Natural killer cell (primary cell): ENCODE results near the gene LRIG1. TPM values are rescaled to one million over a fixed set of nuclear protein-coding genes. Genes with fewer than 3 reads are reported as not detected.

Experiments
- ATAC-seq, 3 donors: fragments of 150-1000 bp in 2 of 3; fragments of 200-7000 bp in 1 of 3; cut with Tn5 transposase; 1 replicate in 1 of 3; 2 replicates in 2 of 3; pipeline ENCODE4 v1.10.0; 2021; ENCODE audit warnings: mild to moderate bottlenecking in 2 of 3, moderate library complexity in 2 of 3
- DNase-seq, 2 donors: peaks; one replicate each; pipeline versions ENCODE4 v3.0.0 to v3.0.0-alpha.2; 2013 to 2021; ENCODE audit warnings: mixed read lengths in 1 of 2
- H3K27ac ChIP-seq: one replicate; pipeline ENCODE4 v1.5.1; 2013; ENCODE audit warnings: mild to moderate bottlenecking, low read length
- H3K27me3 ChIP-seq: one replicate; pipeline ENCODE4 v1.6.1; 2013; ENCODE audit warnings: low read length; ENCODE audit not compliant: control insufficient read depth, insufficient read depth
- H3K36me3 ChIP-seq: one replicate; pipeline ENCODE4 v1.6.1; 2013; ENCODE audit warnings: low read length; ENCODE audit not compliant: control insufficient read depth, insufficient read depth
- H3K4me1 ChIP-seq: one replicate; pipeline ENCODE4 v1.6.1; 2013; ENCODE audit warnings: low read length; ENCODE audit not compliant: control insufficient read depth, insufficient read depth
- H3K4me3 ChIP-seq: one replicate; pipeline ENCODE4 v1.5.1; 2013; ENCODE audit warnings: low read length
- H3K9me3 ChIP-seq: one replicate; pipeline ENCODE4 v1.6.1; 2013; ENCODE audit warnings: low read length; ENCODE audit not compliant: control insufficient read depth, insufficient read depth
- H3K27ac Mint-ChIP-seq, 2 donors: one replicate each; pipeline ENCODE4 v1.8.0; 2022; ENCODE audit warnings: mild to moderate bottlenecking in 2 of 2, mixed read lengths in 2 of 2, moderate library complexity in 1 of 2
- H3K27me3 Mint-ChIP-seq, 2 donors: one replicate each; pipeline ENCODE4 v1.8.0; 2022; ENCODE audit warnings: low read depth in 2 of 2, mixed read lengths in 2 of 2
- H3K36me3 Mint-ChIP-seq: one replicate; pipeline ENCODE4 v1.8.0; 2022; ENCODE audit warnings: mixed read lengths
- H3K4me1 Mint-ChIP-seq, 2 donors: one replicate each; pipeline ENCODE4 v1.8.0; 2022; ENCODE audit warnings: mixed read lengths in 2 of 2
- H3K4me3 Mint-ChIP-seq: one replicate; pipeline ENCODE4 v1.8.0; 2022; ENCODE audit warnings: mild to moderate bottlenecking, moderate library complexity, mixed read lengths
- H3K9me3 Mint-ChIP-seq, 2 donors: one replicate each; pipeline ENCODE4 v1.8.0; 2022; ENCODE audit warnings: mixed read lengths in 2 of 2
- CTCF ChIP-seq: fragments of 200-600 bp; IDR thresholded peaks from one replicate; pipeline ENCODE4 v1.8.0; 2022; ENCODE audit warnings: antibody characterized with exemption
- WGBS: methylation state at CpG from one replicate; pipeline ENCODE4 v1.1.7; 2013; ENCODE audit warnings: missing lambda C conversion rate; ENCODE audit not compliant: insufficient coverage; 5-methylcytosine and 5-hydroxymethylcytosine counted together
- intact Hi-C: fragments of 100-400 bp; cut with micrococcal nuclease; formaldehyde crosslinking; loops from one replicate; pipeline ENCODE4 v1.14.2; 2022
- total RNA-seq, 4 donors: library from RNA; stranded (reverse); fragments of 120-200 nt in 1 of 4; gene quantifications; one replicate each; pipeline versions ENCODE4 v1.2.3 to v1.2.4, GENCODE V29; 2013 to 2022

The LRIG1 gene
- total RNA-seq, 3 donors from 2014 or later (not counting 1 experiment from before 2014, with no cell fraction given): 5.5 to 10.6 (median 8.5) TPM

GRCh38 chr3:66451766-66452165, 49.1 kb downstream of the LRIG1 start:
- Histone ChIP-seq H3K9me3 (no peaks in the 10 kb centered on the region), H3K36me3 (peaks cover 3% of the 10 kb centered on the region), H3K4me3 (no peak overlapping the region), H3K4me1 (peaks cover 8% of the 10 kb centered on the region), H3K27me3 (no peaks in the 10 kb centered on the region), H3K27ac (no peak overlapping the region)
- H3K9me3 Mint-ChIP-seq: no peaks in the 10 kb centered on the region
- no peak overlapping the region for H3K4me3 Mint-ChIP-seq
- WGBS: 93% methylated on average over 6 of the region's 6 CpGs
- H3K36me3 Mint-ChIP-seq: no peaks in the 10 kb centered on the region
- no peak for TF ChIP-seq CTCF
- peaks cover 10 to 15% of the 10 kb centered on the region in 2 donors for H3K4me1 Mint-ChIP-seq
- no peak overlapping the region for H3K27ac Mint-ChIP-seq
- DNase-seq: no peak
- ATAC-seq: no peak
- intact Hi-C loops: loop anchor here (10.0 kb wide), 1 partner anchor 53 kb away; the partner anchor contains the start of gene LRIG1
- H3K27me3 Mint-ChIP-seq: peaks cover 10 to 24% of the 10 kb centered on the region in 2 donors

DNA sequence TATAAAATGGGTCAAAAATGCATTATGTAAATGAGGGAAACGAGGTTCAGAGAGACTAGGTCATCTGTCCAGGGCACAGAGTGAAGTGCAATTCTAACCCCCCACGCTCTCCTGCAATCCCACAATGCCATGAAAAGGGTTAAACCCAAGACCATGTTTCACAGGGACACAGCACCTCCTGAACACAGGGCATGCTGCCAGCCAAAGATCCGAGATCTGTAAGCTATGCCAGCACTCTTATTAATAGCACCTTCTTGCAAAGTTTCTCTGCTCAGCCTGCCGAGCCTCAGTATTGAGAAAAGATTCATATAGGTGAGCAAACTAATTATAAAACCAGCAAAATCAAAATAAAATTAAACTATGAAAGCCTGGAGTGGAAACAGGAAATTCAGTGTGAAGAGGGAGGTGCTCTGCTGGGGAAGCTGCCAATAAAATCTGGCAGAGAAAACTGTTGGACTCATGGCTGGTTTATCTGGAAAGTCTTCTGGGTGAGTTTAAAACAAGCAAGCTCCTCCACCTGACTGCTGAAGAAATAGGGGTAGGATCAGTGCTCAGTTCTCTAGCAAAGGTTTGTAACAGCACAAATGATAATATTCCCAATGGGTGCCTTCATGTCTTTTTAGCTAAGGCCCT, 50.3 kb downstream of the LRIG1 start:
- no peaks in the 10 kb centered on the region for H3K9me3 ChIP-seq
- Mint-ChIP-seq H3K9me3 (no peaks in the 10 kb centered on the region), H3K27ac (no peak overlapping the region), H3K4me1 (peaks cover 0 to 3% of the 10 kb centered on the region in 2 donors), H3K27me3 (peaks cover 10 to 21% of the 10 kb centered on the region in 2 donors), H3K4me3 (no peak overlapping the region), H3K36me3 (no peaks in the 10 kb centered on the region)
- H3K36me3 ChIP-seq: peaks cover 3% of the 10 kb centered on the region
- WGBS: 85% methylated on average over 3 of the region's 4 CpGs
- no peak for DNase-seq
- H3K27me3 ChIP-seq: no peaks in the 10 kb centered on the region
- ATAC-seq: no peak
- no peaks in the 10 kb centered on the region for H3K4me1 ChIP-seq
- intact Hi-C loops: loop anchor here (10.0 kb wide), 1 partner anchor 54 kb away; the partner anchor contains the start of gene LRIG1
- no peak overlapping the region for H3K27ac ChIP-seq
- no peak for TF ChIP-seq CTCF
- H3K4me3 ChIP-seq: no peak overlapping the region

- ATAC-seq: no peak
- no peaks in the 10 kb centered on the region for H3K9me3 ChIP-seq
- intact Hi-C loops: no loop called here
- no peaks in the 10 kb centered on the region for H3K36me3 Mint-ChIP-seq
- H3K27me3 ChIP-seq: no peaks in the 10 kb centered on the region
- H3K27ac ChIP-seq: no peak overlapping the region
- H3K27ac Mint-ChIP-seq: no peak overlapping the region
- H3K4me1 ChIP-seq: no peaks in the 10 kb centered on the region
- no peak overlapping the region for H3K4me3 Mint-ChIP-seq
- TF ChIP-seq CTCF: no peak
- no peak overlapping the region for H3K4me3 ChIP-seq
- H3K4me1 Mint-ChIP-seq: no peaks in the 10 kb centered on the region
- no peak for DNase-seq
- peaks cover 9 to 21% of the 10 kb centered on the region in 2 donors for H3K27me3 Mint-ChIP-seq
- WGBS: 73% methylated on average over 7 of the region's 7 CpGs
- no peaks in the 10 kb centered on the region for H3K9me3 Mint-ChIP-seq
- peaks cover 3% of the 10 kb centered on the region for H3K36me3 ChIP-seq
These were observed 51.3 kb downstream of the LRIG1 start for GRCh38 chr3:66449411-66449974.
